BLaER1 treated with 17β-estradiol and CSF1 and Interleukin-3, amounts not matched to agents 10 nM and 100 nM (cell line): ENCODE results near the gene DDIT3.

ENCODE experiments used
- H3K27ac ChIP-seq, 11 experiments: shearing (Covaris generic); formaldehyde crosslinking; 2 replicates each; pipeline ENCODE4 v1.8.1; 2022
- H3K27me3 ChIP-seq, 11 experiments: shearing (Covaris generic); formaldehyde crosslinking; 2 replicates each; pipeline ENCODE4 v1.8.1; 2022
- H3K36me3 ChIP-seq, 11 experiments: shearing (Covaris generic); formaldehyde crosslinking; 2 replicates each; pipeline ENCODE4 v1.8.1; 2022
- H3K4me1 ChIP-seq, 10 experiments: shearing (Covaris generic); formaldehyde crosslinking; 2 replicates each; pipeline ENCODE4 v1.8.1; 2022
- H3K4me2 ChIP-seq, 11 experiments: shearing (Covaris generic); formaldehyde crosslinking; 2 replicates each; pipeline ENCODE4 v1.8.1; 2022
- H3K4me3 ChIP-seq, 10 experiments: shearing (Covaris generic); formaldehyde crosslinking; 2 replicates each; pipeline ENCODE4 v1.8.1; 2022
- H3K9ac ChIP-seq, 11 experiments: shearing (Covaris generic); formaldehyde crosslinking; 2 replicates each; pipeline ENCODE4 v1.8.1; 2022
- H3K9me3 ChIP-seq, 11 experiments: shearing (Covaris generic); formaldehyde crosslinking; replicated peaks in 1 of 11; 2 replicates each; pipeline ENCODE4 v1.8.1; 2022
- H4K20me1 ChIP-seq, 11 experiments: shearing (Covaris generic); formaldehyde crosslinking; 2 replicates each; pipeline ENCODE4 v1.8.1; 2022
- Cebpa-rat ChIP-seq, 11 experiments: shearing (Covaris generic); IDR thresholded peaks; 2 replicates each; pipeline ENCODE4 v1.8.1; 2022

The DDIT3 gene

DNA sequence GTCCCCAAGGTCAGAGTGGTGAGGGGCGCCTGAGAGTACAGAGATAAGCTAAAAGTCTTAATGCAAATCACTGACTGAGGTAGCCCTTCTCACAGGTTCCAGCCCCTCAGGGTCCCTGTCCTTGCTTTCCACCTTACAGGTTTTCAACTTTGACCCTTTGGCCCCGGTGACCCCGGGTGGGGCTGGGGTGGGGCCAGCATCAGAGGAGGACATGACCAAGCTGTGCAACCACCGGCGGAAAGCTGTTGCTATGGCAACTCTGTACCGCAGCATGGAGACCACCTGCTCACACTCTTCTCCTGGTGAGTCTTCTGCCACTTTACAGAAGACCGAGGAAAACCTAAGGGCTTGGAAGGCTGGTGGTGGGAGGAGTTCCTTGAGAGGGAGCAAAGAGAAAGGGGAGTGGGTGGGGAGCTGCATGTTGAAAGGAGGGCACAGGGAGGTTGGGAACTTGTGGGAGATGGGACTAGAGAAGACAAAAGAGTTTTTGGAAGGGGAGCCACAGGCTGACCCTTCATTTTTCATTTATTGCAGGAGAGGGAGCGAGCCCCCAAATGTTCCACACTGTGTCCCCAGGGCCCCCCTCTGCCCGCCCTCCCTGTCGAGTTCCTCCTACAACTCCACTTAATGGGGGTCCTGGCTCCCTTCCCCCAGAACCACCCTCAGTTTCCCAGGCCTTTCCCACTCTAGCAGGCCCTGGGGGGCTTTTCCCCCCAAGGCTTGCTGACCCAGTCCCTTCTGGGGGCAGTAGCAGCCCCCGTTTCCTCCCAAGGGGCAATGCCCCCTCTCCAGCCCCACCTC is 4.7 kb upstream of the DDIT3 start:
- no peaks in the 10 kb centered on the region for H3K27me3 ChIP-seq
- H3K9me3 ChIP-seq, result no peaks in the 10 kb centered on the region
- peak overlapping the region; percentile 85 to 100 (median 95) for H3K4me2 ChIP-seq
- no peak for TF ChIP-seq Cebpa-rat (IDR thresholded peaks at IDR 0.05)
- peak overlapping the region in 7 of 10 experiments; percentile 70 to 86 (median 84); a peak in 12 of 20 replicates for H3K4me3 ChIP-seq
- peak overlapping the region; percentile 84 to 93 (median 89); a peak in 20 of 22 replicates for H3K9ac ChIP-seq
- peaks cover 26 to 66% (median 50%) of the 10 kb centered on the region in 11 experiments; a peak in 18 of 22 replicates for H4K20me1 ChIP-seq
- peaks cover 52 to 62% (median 59%) of the 10 kb centered on the region in 11 experiments for H3K36me3 ChIP-seq
- H3K4me1 ChIP-seq, result peaks cover 43 to 53% (median 49%) of the 10 kb centered on the region in 10 experiments
- peak overlapping the region in 10 of 11 experiments; percentile 80 to 99 (median 97); a peak in 19 of 22 replicates for H3K27ac ChIP-seq

DNA sequence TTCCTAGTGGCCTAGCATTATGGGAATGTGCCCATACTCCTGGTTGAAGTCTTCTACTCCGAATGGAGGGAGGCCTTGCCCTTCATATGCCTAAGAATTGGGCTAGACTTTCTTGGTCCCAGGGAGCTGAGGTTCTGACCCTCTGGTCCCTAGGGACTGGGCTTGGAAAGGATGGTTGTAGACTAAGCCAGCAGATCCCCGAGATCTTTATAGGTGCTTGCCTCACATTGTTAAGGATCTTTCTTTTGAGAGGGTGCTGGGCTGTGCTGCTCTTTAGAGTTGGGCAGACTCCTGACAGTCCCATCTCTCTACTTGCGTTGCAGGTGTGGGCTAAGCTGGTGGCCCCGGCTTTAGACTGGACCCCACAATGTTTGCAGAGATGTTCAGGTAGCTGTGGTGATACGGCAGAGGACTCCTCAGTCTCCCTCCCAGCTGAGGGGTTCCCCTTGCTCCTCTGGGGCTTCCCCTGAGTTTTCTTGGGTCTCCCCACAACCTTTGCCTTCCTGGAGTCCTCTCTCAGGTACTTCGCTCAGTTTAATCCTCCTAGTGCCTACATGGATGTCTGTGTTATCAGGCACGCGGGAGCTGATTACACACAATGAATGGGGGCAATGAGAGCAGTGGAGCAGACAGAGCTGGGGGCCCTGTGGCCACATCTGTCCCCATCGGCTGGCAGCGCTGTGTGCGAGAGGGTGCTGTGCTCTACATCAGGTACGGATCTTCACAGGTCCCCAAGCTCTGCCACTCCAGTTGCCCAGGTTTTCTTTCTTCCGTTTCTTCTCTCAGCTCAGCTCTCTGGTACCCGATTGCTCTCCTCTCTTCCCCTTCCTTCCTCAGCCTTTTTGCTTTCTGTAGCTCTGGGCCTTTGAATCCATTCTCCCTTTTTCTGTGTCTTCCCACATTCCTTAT is 3.6 kb upstream of the DDIT3 start:
- Histone ChIP-seq H3K4me1 (peaks cover 45 to 58% (median 54%) of the 10 kb centered on the region in 10 experiments), H3K4me2 (peak overlapping the region; percentile 85 to 100 (median 95)), H3K9ac (peak overlapping the region; percentile 84 to 93 (median 89)), H3K27me3 (no peaks in the 10 kb centered on the region), H4K20me1 (peaks cover 34 to 68% (median 53%) of the 10 kb centered on the region in 11 experiments; a peak in 21 of 22 replicates), H3K36me3 (peaks cover 47 to 58% (median 55%) of the 10 kb centered on the region in 11 experiments), H3K27ac (peak overlapping the region; percentile 75 to 99 (median 97)), H3K4me3 (peak overlapping the region; percentile 70 to 86 (median 78)), H3K9me3 (no peaks in the 10 kb centered on the region)
- no peak for TF ChIP-seq Cebpa-rat (IDR thresholded peaks at IDR 0.05)

DNA sequence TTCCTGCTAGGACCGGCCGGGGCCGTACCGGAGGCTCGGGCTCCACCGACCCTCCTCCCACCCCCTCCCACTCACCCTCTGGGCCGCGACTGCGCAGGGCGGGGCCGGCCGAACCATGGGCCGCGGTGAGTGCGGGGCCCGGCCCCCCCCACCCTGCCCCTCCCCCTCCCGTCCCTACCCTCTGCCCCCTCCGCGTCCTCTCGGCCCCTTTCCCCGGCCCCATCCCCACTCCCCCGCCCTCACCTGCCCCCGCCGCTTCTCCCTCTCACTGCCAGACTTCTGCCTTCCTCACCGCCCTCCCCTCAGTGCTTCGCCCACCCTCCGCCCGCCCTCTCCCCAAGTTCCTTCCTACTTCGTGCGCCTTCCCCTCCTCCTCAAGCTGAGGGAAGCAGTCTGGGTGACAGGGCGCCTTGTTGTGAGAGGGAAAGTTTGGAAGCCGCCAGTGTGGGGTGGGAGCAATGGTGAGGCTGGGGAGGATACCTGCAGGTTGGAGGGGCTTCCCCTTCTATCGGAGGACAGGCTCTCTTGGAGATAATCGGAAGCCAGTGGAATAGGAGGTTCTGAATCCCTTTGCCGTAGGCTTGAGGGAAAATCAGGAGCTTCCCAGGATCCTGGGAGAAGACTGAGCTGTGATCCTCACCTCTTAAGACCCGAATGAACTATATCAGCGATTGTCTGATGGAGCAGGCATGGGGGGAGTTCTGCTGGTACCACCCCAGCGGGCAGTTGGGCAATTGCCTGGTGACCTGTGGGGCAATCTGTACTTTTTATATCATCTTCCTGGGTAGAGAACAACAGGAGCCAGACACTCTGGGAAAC is 2.8 kb upstream of the DDIT3 start:
- Histone ChIP-seq H3K4me3 (peak overlapping the region; percentile 70 to 86 (median 78)), H3K9ac (peak overlapping the region; percentile 84 to 93 (median 90)), H3K27ac (peak overlapping the region; percentile 90 to 99 (median 97)), H4K20me1 (peaks cover 43 to 68% (median 58%) of the 10 kb centered on the region in 11 experiments), H3K9me3 (no peaks in the 10 kb centered on the region), H3K4me1 (peaks cover 54 to 67% (median 62%) of the 10 kb centered on the region in 10 experiments), H3K27me3 (no peaks in the 10 kb centered on the region), H3K36me3 (peaks cover 46 to 58% (median 55%) of the 10 kb centered on the region in 11 experiments), H3K4me2 (peak overlapping the region; percentile 85 to 100 (median 95))
- peak in 7 of 11 experiments; percentile 36 to 75 (median 61); a peak in 8 of 22 replicates for TF ChIP-seq Cebpa-rat (IDR thresholded peaks at IDR 0.05)

DNA sequence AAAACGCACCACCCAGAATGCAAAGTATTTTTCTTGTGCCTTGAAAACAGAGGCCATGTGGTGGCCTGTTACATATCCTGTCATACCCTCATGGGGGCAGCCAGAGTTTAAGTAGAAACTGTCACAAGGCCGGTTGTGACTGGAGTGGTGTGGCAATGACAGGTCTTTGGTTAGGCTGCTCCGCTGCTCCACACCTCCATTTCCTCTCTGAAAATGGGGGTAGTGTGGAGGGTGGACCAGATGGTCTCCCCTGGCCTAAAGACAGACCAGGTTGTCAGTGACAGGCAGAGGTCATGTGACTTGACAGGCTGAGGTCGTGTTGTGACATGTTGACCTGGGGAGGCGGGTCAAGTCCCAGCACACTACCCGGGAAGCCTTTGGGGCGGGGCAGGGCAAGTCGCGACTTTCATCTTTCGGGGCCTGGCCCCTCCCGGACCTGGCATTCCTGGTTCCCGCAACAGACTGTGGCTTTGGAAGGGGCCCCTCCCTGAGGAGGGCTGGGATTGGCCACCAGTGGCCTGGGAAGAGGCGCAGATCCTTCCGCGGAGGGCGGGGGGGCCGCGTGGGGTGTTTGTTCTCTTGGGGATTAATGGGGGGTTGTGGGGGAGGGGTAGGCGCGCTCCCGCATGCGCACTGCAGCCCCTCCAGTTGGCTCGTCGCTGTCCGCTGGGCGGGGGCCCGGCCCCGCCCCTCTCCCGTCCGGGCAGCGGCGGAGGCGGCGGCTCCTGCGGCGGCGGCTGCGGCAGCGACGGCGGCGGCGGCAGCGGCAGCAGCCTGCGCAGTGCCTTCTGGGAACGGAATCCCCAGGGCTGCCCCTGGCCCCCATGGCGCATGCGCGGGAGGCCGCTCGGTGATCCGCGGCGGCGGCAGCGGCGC is 1.9 kb upstream of the DDIT3 start, which contains the start of gene MBD6:
Gene MBD6, plus strand, starts transcription at position 814 of the 876 bp plus-strand sequence. CDS start 1,480 bp downstream, outside the sequence.
- H3K36me3 ChIP-seq, result peaks cover 46 to 58% (median 55%) of the 10 kb centered on the region in 11 experiments
- peak within 1 kb of the TSS; percentile 90 to 99 (median 97) for H3K27ac ChIP-seq
- peak within 1 kb of the TSS; percentile 70 to 86 (median 78) for H3K4me3 ChIP-seq
- H3K27me3 ChIP-seq, result no peaks in the 10 kb centered on the region
- H3K4me1 ChIP-seq, result peaks cover 62 to 74% (median 70%) of the 10 kb centered on the region in 10 experiments
- peak within 1 kb of the TSS; percentile 86 to 100 (median 95) for H3K4me2 ChIP-seq
- no peaks in the 10 kb centered on the region for H3K9me3 ChIP-seq
- peak within 1 kb of the TSS; percentile 84 to 93 (median 90) for H3K9ac ChIP-seq
- TF ChIP-seq Cebpa-rat (IDR thresholded peaks at IDR 0.05), result peak in 5 of 11 experiments; percentile 7 to 69 (median 39); a peak in 7 of 22 replicates
- peaks cover 51 to 68% (median 58%) of the 10 kb centered on the region in 11 experiments for H4K20me1 ChIP-seq

DNA sequence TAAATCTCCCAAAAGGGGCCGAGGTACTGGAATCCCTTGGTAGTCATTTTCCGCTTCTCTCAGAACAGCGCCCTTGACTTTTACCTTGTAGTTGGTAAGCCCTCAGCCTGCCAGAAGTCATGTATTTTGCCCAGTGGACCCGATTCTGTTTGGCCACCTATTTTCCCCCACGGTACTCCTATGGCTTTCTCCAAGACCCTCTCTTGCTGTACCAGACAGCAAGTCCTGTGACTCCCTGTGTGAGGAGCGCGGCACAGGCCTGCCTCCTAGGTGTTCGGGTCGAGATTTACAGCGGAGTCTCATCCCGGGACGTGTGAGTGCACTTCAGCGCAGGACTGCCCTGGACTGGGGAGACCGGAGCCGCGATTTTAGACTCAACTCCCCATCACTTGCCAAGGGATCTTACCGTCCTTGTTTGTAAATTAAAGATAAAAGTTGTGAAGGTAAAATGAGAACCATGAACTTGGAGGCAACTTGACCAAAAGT is 1.3 kb upstream of the DDIT3 start:
- Histone ChIP-seq H3K36me3 (peaks cover 46 to 58% (median 55%) of the 10 kb centered on the region in 11 experiments), H3K4me2 (peak overlapping the region; percentile 75 to 89 (median 84)), H3K4me1 (peaks cover 65 to 77% (median 70%) of the 10 kb centered on the region in 10 experiments), H3K9ac (peak overlapping the region; percentile 84 to 93 (median 90)), H3K27me3 (no peaks in the 10 kb centered on the region), H3K4me3 (peak overlapping the region in 9 of 10 experiments; percentile 42 to 86 (median 75); a peak in 12 of 20 replicates), H3K27ac (peak overlapping the region; percentile 90 to 99 (median 97)), H3K9me3 (no peaks in the 10 kb centered on the region), H4K20me1 (peaks cover 51 to 68% (median 59%) of the 10 kb centered on the region in 11 experiments)
- TF ChIP-seq Cebpa-rat (IDR thresholded peaks at IDR 0.05), result 0 out of 22 replicates have a peak, but pooled peaks of 1 of the 11 experiments have one; percentile 0

DNA sequence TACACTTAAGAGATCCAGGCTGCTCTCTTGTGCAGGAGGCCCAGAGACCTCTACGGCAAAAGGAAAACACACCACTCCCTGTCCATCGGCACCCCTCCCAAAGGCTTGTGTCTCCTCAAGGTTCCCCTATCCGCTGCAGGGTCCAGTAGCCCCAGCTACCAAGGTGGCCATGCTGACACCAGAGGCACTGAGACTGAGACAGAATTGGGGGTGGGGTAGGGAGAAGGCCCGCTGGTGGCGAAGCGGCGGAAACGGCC is 590 bp downstream of the DDIT3 start:
- TF ChIP-seq Cebpa-rat (IDR thresholded peaks at IDR 0.05), result no peak
- peaks cover 61 to 71% (median 65%) of the 10 kb centered on the region in 11 experiments for H4K20me1 ChIP-seq
- H3K27ac ChIP-seq, result peak overlapping the region; percentile 94 to 99 (median 96)

More for the DNA sequence above, 590 bp downstream of the DDIT3 start:
- H3K27me3 ChIP-seq, result no peaks in the 10 kb centered on the region
- H3K4me3 ChIP-seq, result peak overlapping the region; percentile 70 to 98 (median 88)
- peak overlapping the region; percentile 93 to 100 (median 98) for H3K9ac ChIP-seq
- H3K36me3 ChIP-seq, result peaks cover 48 to 58% (median 55%) of the 10 kb centered on the region in 11 experiments
- peak overlapping the region; percentile 85 to 97 (median 91) for H3K4me2 ChIP-seq
- no peaks in the 10 kb centered on the region for H3K9me3 ChIP-seq
- H3K4me1 ChIP-seq, result peaks cover 48 to 73% (median 59%) of the 10 kb centered on the region in 10 experiments
